Measurements from ENCODE around the gene CCDC33. TPM values are rescaled to one million over a fixed set of nuclear protein-coding genes. Genes with fewer than 3 reads are reported as not detected.

The CCDC33 gene
- total and polyA plus RNA-seq, 2 experiments from 2014 or later, result 0.63 to 0.86 TPM

DNA sequence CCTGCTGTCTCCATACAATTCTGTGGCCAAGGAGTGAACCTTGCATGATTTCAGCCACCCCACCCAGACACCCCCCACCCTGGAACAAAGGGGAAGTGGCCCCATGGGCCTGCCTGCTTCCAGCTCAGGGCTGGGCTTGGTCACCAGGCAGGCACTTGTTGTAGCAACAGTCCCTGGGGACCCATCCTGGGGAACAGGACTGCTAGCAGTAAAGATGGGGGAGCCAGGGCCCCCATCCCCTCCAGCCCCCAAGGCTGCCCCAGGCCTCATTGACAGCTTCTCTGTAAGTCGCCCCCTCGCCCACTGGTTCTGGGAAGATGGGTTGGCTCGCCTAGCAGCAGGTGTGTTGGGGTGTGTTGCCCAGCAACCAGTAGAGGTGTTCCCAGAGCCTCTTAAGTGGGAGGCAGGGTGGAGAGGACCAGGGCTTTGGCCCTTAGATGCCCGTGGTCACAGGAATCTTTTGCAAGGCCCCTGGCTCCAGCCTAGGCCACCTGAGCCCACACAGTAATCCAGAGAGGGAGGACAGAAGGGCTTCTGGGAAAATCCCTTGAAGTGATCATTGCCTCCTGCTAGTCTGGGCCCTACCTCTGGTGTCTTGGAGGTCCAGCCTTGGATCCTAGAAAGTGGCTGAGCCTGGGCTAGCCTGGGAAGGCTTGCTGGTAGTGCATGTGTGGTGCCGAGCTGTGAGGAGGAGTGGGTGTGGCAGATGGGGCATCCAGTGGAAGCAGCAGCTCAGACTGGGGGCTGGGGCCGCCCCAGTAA, 82.4 kb downstream of the CCDC33 start:
- 88% methylated on average over 6 of the region's 6 CpGs for WGBS (ENCODE audit: low lambda C conversion rate, missing lambda C conversion rate)
- no peaks in the 10 kb centered on the region for H3K9me2 ChIP-seq (replicated peaks; ENCODE audit: insufficient read depth)
- H3K27ac ChIP-seq, result peak overlapping the region; percentile 93
- no peaks in the 10 kb centered on the region for H3K9me3 ChIP-seq (ENCODE audit: low read depth)
- peak overlapping the region; percentile 37 for H3K4me2 ChIP-seq
- H3K4me1 ChIP-seq (ENCODE audit: insufficient read depth), result peaks cover 37% of the 10 kb centered on the region
- no peaks in the 10 kb centered on the region for H3K27me3 ChIP-seq
- no peaks in the 10 kb centered on the region for H3K79me2 ChIP-seq
- DNase-seq (ENCODE audit: low spot score), result no peak
- TF ChIP-seq EZH2 (IDR thresholded peaks at IDR 0.05; ENCODE audit: borderline replicate concordance) (no peak), EZH2phosphoT487 (IDR thresholded peaks at IDR 0.05; ENCODE audit: low read depth, severe bottlenecking, unreplicated experiment) (no peak)
- TF ChIP-seq, protein P1, sequence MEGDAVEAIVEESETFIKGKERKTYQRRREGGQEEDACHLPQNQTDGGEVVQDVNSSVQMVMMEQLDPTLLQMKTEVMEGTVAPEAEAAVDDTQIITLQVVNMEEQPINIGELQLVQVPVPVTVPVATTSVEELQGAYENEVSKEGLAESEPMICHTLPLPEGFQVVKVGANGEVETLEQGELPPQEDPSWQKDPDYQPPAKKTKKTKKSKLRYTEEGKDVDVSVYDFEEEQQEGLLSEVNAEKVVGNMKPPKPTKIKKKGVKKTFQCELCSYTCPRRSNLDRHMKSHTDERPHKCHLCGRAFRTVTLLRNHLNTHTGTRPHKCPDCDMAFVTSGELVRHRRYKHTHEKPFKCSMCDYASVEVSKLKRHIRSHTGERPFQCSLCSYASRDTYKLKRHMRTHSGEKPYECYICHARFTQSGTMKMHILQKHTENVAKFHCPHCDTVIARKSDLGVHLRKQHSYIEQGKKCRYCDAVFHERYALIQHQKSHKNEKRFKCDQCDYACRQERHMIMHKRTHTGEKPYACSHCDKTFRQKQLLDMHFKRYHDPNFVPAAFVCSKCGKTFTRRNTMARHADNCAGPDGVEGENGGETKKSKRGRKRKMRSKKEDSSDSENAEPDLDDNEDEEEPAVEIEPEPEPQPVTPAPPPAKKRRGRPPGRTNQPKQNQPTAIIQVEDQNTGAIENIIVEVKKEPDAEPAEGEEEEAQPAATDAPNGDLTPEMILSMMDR (IDR thresholded peaks at IDR 0.05; ENCODE audit: poor library complexity), result no peak
- no peak overlapping the region for H2AFZ ChIP-seq
- no peaks in the 10 kb centered on the region for H3K36me3 ChIP-seq (replicated peaks; ENCODE audit: insufficient read depth, low read depth)
- H3K4me3 ChIP-seq, result no peak overlapping the region
- H4K20me1 ChIP-seq (ENCODE audit: insufficient read depth, poor library complexity, severe bottlenecking), result no peaks in the 10 kb centered on the region

DNA sequence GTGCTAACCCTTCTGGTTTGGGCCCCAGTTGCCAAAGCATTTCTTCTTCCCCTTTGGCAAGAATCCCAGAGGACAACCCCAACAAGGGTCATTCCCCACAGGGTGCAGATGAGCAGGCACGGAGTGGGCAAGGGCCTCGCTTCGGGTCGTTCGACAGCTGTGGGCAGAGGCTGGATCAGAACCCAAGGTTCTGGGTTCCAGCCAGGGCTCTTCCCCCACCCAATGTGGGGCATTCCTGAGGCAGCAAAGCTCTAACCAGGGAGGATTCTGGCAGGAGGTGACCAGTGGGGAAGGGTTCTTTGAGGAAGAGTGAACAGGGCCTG, 83.0 kb downstream of the CCDC33 start:
- H3K27me3 ChIP-seq, result no peaks in the 10 kb centered on the region
- no peak for DNase-seq (ENCODE audit: low spot score)
- TF ChIP-seq EZH2 (IDR thresholded peaks at IDR 0.05; ENCODE audit: borderline replicate concordance), result no peak
- TF ChIP-seq, protein P1 (IDR thresholded peaks at IDR 0.05; ENCODE audit: poor library complexity), result no peak
- no peak for TF ChIP-seq EZH2phosphoT487 (IDR thresholded peaks at IDR 0.05; ENCODE audit: low read depth, severe bottlenecking, unreplicated experiment)
- H3K79me2 ChIP-seq, result no peaks in the 10 kb centered on the region
- no peak overlapping the region for H3K4me3 ChIP-seq
- H2AFZ ChIP-seq, result no peak overlapping the region
- WGBS (ENCODE audit: low lambda C conversion rate, missing lambda C conversion rate), result 98% methylated on average over 5 of the region's 5 CpGs
- peak overlapping the region; percentile 31 for H3K27ac ChIP-seq
- H3K4me2 ChIP-seq, result no peak overlapping the region
- H4K20me1 ChIP-seq (ENCODE audit: insufficient read depth, poor library complexity, severe bottlenecking), result no peaks in the 10 kb centered on the region
- H3K9me2 ChIP-seq (replicated peaks; ENCODE audit: insufficient read depth), result no peaks in the 10 kb centered on the region
- H3K36me3 ChIP-seq (replicated peaks; ENCODE audit: insufficient read depth, low read depth), result no peaks in the 10 kb centered on the region
- H3K4me1 ChIP-seq (ENCODE audit: insufficient read depth), result peaks cover 37% of the 10 kb centered on the region
- no peaks in the 10 kb centered on the region for H3K9me3 ChIP-seq (ENCODE audit: low read depth)

DNA sequence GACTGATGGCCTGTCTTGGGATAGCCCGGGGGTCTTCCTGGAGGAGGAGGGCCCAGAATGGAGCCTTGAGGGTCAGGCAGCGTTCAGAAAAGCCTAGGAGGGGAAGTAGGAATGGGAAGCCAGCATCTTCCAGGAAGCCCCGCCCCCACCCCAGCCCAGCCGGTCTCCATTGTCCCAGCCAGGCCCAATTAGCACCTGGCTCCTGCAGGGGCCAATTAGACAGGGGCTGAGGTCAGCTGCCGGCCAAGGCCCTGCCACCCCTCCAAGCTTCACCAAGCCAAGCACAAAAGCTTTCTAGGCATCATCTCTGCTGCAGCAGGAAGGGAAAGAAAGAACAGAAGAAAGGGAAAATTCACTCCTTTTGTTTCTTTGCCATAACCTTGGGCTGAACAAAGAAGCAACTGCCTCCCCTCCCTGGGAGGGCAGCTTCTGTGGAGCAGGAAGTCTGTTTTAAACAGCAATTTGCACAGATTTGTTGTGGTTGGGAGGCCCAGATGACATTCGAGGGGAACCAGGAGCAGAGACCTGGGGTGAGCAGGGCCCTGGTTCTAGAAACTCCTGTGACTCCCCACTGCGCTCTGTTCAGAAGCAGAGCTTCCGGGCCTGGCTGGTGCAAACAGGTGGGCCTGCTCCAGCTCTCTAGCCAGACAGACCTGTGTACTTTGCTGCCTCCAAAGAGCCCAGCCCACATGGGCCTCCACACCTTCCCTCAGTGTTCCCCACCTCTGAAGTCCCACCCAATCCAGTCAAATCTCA, 83.6 kb downstream of the CCDC33 start:
- H4K20me1 ChIP-seq (ENCODE audit: insufficient read depth, poor library complexity, severe bottlenecking), result no peaks in the 10 kb centered on the region
- H3K9me3 ChIP-seq (ENCODE audit: low read depth), result no peaks in the 10 kb centered on the region
- TF ChIP-seq, protein P1 (IDR thresholded peaks at IDR 0.05; ENCODE audit: poor library complexity), result no peak
- no peak for TF ChIP-seq EZH2phosphoT487 (IDR thresholded peaks at IDR 0.05; ENCODE audit: low read depth, severe bottlenecking, unreplicated experiment)
- TF ChIP-seq EZH2 (IDR thresholded peaks at IDR 0.05; ENCODE audit: borderline replicate concordance), result no peak
- no peak overlapping the region for H2AFZ ChIP-seq
- peak overlapping the region; percentile 31 for H3K27ac ChIP-seq
- H3K4me2 ChIP-seq, result no peak overlapping the region
- no peak for DNase-seq (ENCODE audit: low spot score)
- 59% methylated on average over 8 of the region's 8 CpGs for WGBS (ENCODE audit: low lambda C conversion rate, missing lambda C conversion rate)
- H3K27me3 ChIP-seq, result no peaks in the 10 kb centered on the region
- H3K36me3 ChIP-seq (replicated peaks; ENCODE audit: insufficient read depth, low read depth), result no peaks in the 10 kb centered on the region
- H3K4me3 ChIP-seq, result no peak overlapping the region
- H3K4me1 ChIP-seq (ENCODE audit: insufficient read depth), result peaks cover 35% of the 10 kb centered on the region
- no peaks in the 10 kb centered on the region for H3K9me2 ChIP-seq (replicated peaks; ENCODE audit: insufficient read depth)
- H3K79me2 ChIP-seq, result no peaks in the 10 kb centered on the region
